HG02798 (cell line): ENCODE measurements around the gene NGLY1.

Experiments used
- ATAC-seq: cut with Tn5 transposase; IDR thresholded peaks from one replicate; pipeline ENCODE4 v1.9.1; 2021; ENCODE audit warnings: mild to moderate bottlenecking; ENCODE audit not compliant: unreplicated experiment, poor library complexity

The NGLY1 gene

DNA sequence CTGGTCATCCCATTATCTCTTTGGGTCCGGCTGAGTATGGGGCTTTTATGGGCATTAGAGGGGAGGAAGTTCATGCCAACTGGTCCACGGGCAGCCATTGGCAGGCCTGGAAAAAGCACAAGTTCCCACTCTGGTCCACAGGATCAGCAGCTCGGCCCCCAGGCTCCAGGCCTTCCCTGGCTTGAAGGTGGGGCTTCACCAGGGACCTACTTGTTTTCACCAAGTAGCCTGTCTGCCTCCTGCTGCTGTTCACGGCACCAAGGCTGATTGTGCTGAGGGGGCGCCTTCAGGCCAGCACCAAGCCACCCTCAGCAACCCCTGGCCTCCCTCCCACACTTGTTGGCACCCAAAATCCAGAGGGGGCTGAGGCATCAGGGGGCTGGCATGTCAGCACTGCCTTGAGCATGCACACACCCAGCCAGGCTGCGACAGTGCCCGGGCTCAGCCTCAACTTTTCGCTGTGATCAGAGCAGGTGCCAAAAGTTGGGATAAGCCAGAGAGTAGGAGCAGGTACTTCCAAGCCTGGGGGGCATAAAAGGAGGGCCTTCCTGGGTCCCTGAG lies 109.4 kb downstream of the NGLY1 start:
- ATAC-seq, result no peak
